Measurements from ENCODE around the gene SRD5A1. TPM values are rescaled to one million over a fixed set of nuclear protein-coding genes. Genes with fewer than 3 reads are reported as not detected.

The SRD5A1 gene
- polyA plus RNA-seq, 1 donor, result 12.1 TPM

- DNase-seq (ENCODE audit: low read depth), result peak; percentile 86
Measured at GRCh38 chr5:6712577-6713273, 79.5 kb downstream of the SRD5A1 start.

- DNase-seq (ENCODE audit: low read depth), result no peak
Measured at GRCh38 chr5:6713274-6714225, 80.3 kb downstream of the SRD5A1 start, which contains the start of gene TENT4A. Gene TENT4A, plus strand, starts transcription at chr5:6713432. Its CDS starts 552 bp downstream, at chr5:6713984.

GRCh38 chr5:6714226-6715041 lies 81.2 kb downstream of the SRD5A1 start:
- no peak for DNase-seq (ENCODE audit: low read depth)

- no peak for DNase-seq (ENCODE audit: low read depth)
Measured at GRCh38 chr5:6715271-6715670, 82.0 kb downstream of the SRD5A1 start.

GRCh38 chr5:6715758-6716628 lies 82.8 kb downstream of the SRD5A1 start:
- DNase-seq (ENCODE audit: low read depth), result no peak

- DNase-seq (ENCODE audit: low read depth), result no peak
Measured at GRCh38 chr5:6716629-6717149, 83.4 kb downstream of the SRD5A1 start.

- no peak for DNase-seq (ENCODE audit: low read depth)
Measured at GRCh38 chr5:6717247-6717646, 84.0 kb downstream of the SRD5A1 start.

GRCh38 chr5:6717687-6718086 lies 84.4 kb downstream of the SRD5A1 start:
- DNase-seq (ENCODE audit: low read depth), result no peak

- DNase-seq (ENCODE audit: low read depth), result no peak
Measured at GRCh38 chr5:6718161-6718681, 85.0 kb downstream of the SRD5A1 start.

GRCh38 chr5:6718718-6719117 lies 85.5 kb downstream of the SRD5A1 start:
- no peak for DNase-seq (ENCODE audit: low read depth)

- DNase-seq (ENCODE audit: low read depth), result no peak
Measured at GRCh38 chr5:6719417-6719816, 86.2 kb downstream of the SRD5A1 start.

GRCh38 chr5:6719896-6720560 lies 86.8 kb downstream of the SRD5A1 start:
- DNase-seq (ENCODE audit: low read depth), result no peak

GRCh38 chr5:6720561-6720921 lies 87.3 kb downstream of the SRD5A1 start:
- DNase-seq (ENCODE audit: low read depth), result no peak

- DNase-seq (ENCODE audit: low read depth), result no peak
Measured at GRCh38 chr5:6721442-6721841, 88.2 kb downstream of the SRD5A1 start.

- no peak for DNase-seq (ENCODE audit: low read depth)
Measured at GRCh38 chr5:6722015-6722414, 88.8 kb downstream of the SRD5A1 start.

- no peak for DNase-seq (ENCODE audit: low read depth)
Measured at GRCh38 chr5:6723122-6723815, 90.0 kb downstream of the SRD5A1 start.

GRCh38 chr5:6723816-6724300 lies 90.6 kb downstream of the SRD5A1 start:
- no peak for DNase-seq (ENCODE audit: low read depth)
